HepG2 (cell line): Measurements from ENCODE around the gene SLC35B4. TPM values are rescaled to one million over a fixed set of nuclear protein-coding genes. Genes with fewer than 3 reads are reported as not detected.
A peak's percentile ranks its signal among the peaks of the same experiment; 100 is the strongest.

Source experiments
- CENPBD1 ChIP-seq: sonication (generic); formaldehyde crosslinking; IDR thresholded peaks from 2 replicates; pipeline ENCODE4 v1.8.0; 2022; ENCODE audit warnings: missing genetic modification reagents, low read depth, mild to moderate bottlenecking, borderline replicate concordance
- CHCHD3 ChIP-seq: sonication (generic); formaldehyde crosslinking; IDR thresholded peaks from 2 replicates; pipeline ENCODE4 v1.8.0; 2022; ENCODE audit warnings: mild to moderate bottlenecking, missing genetic modification reagents, moderate library complexity
- DNMT1 ChIP-seq: sonication (generic); formaldehyde crosslinking; IDR thresholded peaks from 2 replicates; pipeline ENCODE4 v1.5.1; 2020; ENCODE audit warnings: mild to moderate bottlenecking, missing genetic modification reagents
- E2F5 ChIP-seq: sonication (generic); formaldehyde crosslinking; conservative IDR thresholded peaks from 2 replicates; pipeline ENCODE4 v1.4.0; 2020; ENCODE audit warnings: missing genetic modification reagents
- FLYWCH1 ChIP-seq: sonication (generic); formaldehyde crosslinking; IDR thresholded peaks from 2 replicates; pipeline ENCODE4 v1.8.1; 2023; ENCODE audit warnings: mild to moderate bottlenecking, missing genetic modification reagents
- FOXA1 ChIP-seq, 2 experiments: fragments of 450-650 bp in 1 of 2; sonication (generic) in 1 of 2; formaldehyde crosslinking in 1 of 2; IDR thresholded peaks; 2 replicates each; pipeline versions ENCODE4 v1.4.0 to v1.6.1; 2016 to 2020; ENCODE audit warnings: missing genetic modification reagents in 1 of 2
- JUN ChIP-seq: sonication (generic); formaldehyde crosslinking; IDR thresholded peaks from 2 replicates; pipeline ENCODE4 v1.4.0; 2020; ENCODE audit warnings: mild to moderate bottlenecking, missing genetic modification reagents
- KAT7 ChIP-seq: IDR thresholded peaks from 2 replicates; pipeline ENCODE4 v1.6.1; 2018; ENCODE audit warnings: borderline replicate concordance, missing compliant biosample characterization
- MAZ ChIP-seq, 2 experiments: sonication (generic) in 1 of 2; formaldehyde crosslinking in 1 of 2; IDR thresholded peaks; 2 replicates each; pipeline versions ENCODE4 v1.5.0 to v1.6.1; 2012 to 2020; ENCODE audit warnings: low read depth in 2 of 2, mild to moderate bottlenecking in 2 of 2, borderline replicate concordance in 1 of 2, improper control_type of control experiment in 1 of 2, low read length in 1 of 2, missing genetic modification reagents in 1 of 2, moderate library complexity in 1 of 2
- MIER2 ChIP-seq: IDR thresholded peaks from 2 replicates; pipeline ENCODE4 v1.6.1; 2016; ENCODE audit warnings: missing biosample characterization, missing genetic modification reagents
- NFKBIZ ChIP-seq: IDR thresholded peaks from 2 replicates; pipeline ENCODE4 v1.6.1; 2018; ENCODE audit warnings: missing genetic modification reagents, missing compliant biosample characterization
- PBX3 ChIP-seq: sonication (generic); formaldehyde crosslinking; IDR thresholded peaks from 2 replicates; pipeline ENCODE4 v1.8.1; 2023; ENCODE audit warnings: missing genetic modification reagents, inconsistent platforms, borderline replicate concordance
- SMARCC2 ChIP-seq: fragments of 450-650 bp; IDR thresholded peaks from 2 replicates; pipeline ENCODE4 v1.6.1; 2017; ENCODE audit warnings: antibody characterized with exemption, mild to moderate bottlenecking
- SOX13 ChIP-seq, 3 experiments: fragments of 450-650 bp in 1 of 3; sonication (generic) in 1 of 3; formaldehyde crosslinking in 1 of 3; IDR thresholded peaks in 2 of 3; conservative IDR thresholded peaks in 1 of 3; 2 replicates each; pipeline versions ENCODE4 v1.5.0 to v1.6.1; 2016 to 2020; ENCODE audit warnings: antibody characterized with exemption in 1 of 3, mild to moderate bottlenecking in 1 of 3, missing compliant biosample characterization in 1 of 3, missing genetic modification reagents in 1 of 3, moderate library complexity in 1 of 3
- SRF ChIP-seq: IDR thresholded peaks from 2 replicates; pipeline ENCODE4 v1.6.1; 2011; ENCODE audit warnings: mild to moderate bottlenecking, low read depth, low read length, moderate library complexity
- THAP11 ChIP-seq: IDR thresholded peaks from 2 replicates; pipeline ENCODE4 v1.6.1; 2016; ENCODE audit warnings: missing biosample characterization, missing genetic modification reagents
- TMF1 ChIP-seq: sonication (generic); formaldehyde crosslinking; IDR thresholded peaks from 2 replicates; pipeline ENCODE4 v1.8.1; 2022; ENCODE audit warnings: low read depth, missing genetic modification reagents
- ZBTB25 ChIP-seq: IDR thresholded peaks from 2 replicates; pipeline ENCODE4 v1.6.1; 2018; ENCODE audit warnings: missing genetic modification reagents
- ZNF225 ChIP-seq: sonication (generic); formaldehyde crosslinking; IDR thresholded peaks from 2 replicates; pipeline ENCODE4 v1.4.0; 2020; ENCODE audit warnings: mild to moderate bottlenecking, missing genetic modification reagents
- ZNF274 ChIP-seq: sonication (generic); formaldehyde crosslinking; IDR thresholded peaks from 2 replicates; pipeline ENCODE4 v1.5.1; 2020; ENCODE audit warnings: mild to moderate bottlenecking, missing genetic modification reagents
- ZNF292 ChIP-seq: sonication (generic); formaldehyde crosslinking; IDR thresholded peaks from 2 replicates; pipeline ENCODE4 v1.8.1; 2022; ENCODE audit warnings: mild to moderate bottlenecking, low read depth, missing genetic modification reagents, borderline replicate concordance
- ZNF580 ChIP-seq: IDR thresholded peaks from 2 replicates; pipeline ENCODE4 v1.6.1; 2016; ENCODE audit warnings: low read depth, borderline replicate concordance
- ZNF672 ChIP-seq: sonication (generic); formaldehyde crosslinking; IDR thresholded peaks from 2 replicates; pipeline ENCODE4 v1.8.1; 2022; ENCODE audit warnings: missing genetic modification reagents
- ZNF720 ChIP-seq: sonication (generic); formaldehyde crosslinking; IDR thresholded peaks from 2 replicates; pipeline ENCODE4 v1.4.0; 2020; ENCODE audit warnings: missing genetic modification reagents
- ZNF879 ChIP-seq: sonication (generic); formaldehyde crosslinking; IDR thresholded peaks from 2 replicates; pipeline ENCODE4 v1.8.1; 2023; ENCODE audit warnings: missing genetic modification reagents
- polyA plus RNA-seq, 8 experiments: library from polyadenylated mRNA; depleted of rRNA in 3 of 8; stranded (reverse) in 7 of 8; unstranded in 1 of 8; fragments of >200 nt; fragmentation: Illumina TruSeq in 4 of 8; extraction: Trizol in 4 of 8; gene quantifications; 2 replicates each; pipeline versions ENCODE4 v1.2.1 to v1.2.3, GENCODE V29; 2011 to 2016; ENCODE audit warnings: low read depth in 4 of 8, missing spikeins in 1 of 8, mixed read lengths in 1 of 8; ENCODE audit not compliant: insufficient read depth in 1 of 8
- total RNA-seq, 5 experiments: library from RNA; depleted of rRNA; stranded (reverse); fragments of >200 nt; fragmentation: Illumina TruSeq; extraction: Trizol; gene quantifications; 2 replicates each; pipeline ENCODE4 v1.2.3, GENCODE V29; 2016; ENCODE audit warnings: low read depth in 1 of 5

SLC35B4 gene
- total and polyA plus RNA-seq, 2 of the 13 experiments (the other 11 are each of a cell fraction or from before 2014, with no cell fraction given): 17.1 to 17.8 TPM

GRCh38 chr7:134316539-134317344 lies at the start of gene SLC35B4 (continued):
- no peak for TF ChIP-seq SOX13 (IDR thresholded peaks at IDR 0.05)
- peak in 1 of 2 experiments; percentile 55; a peak in 2 of 4 replicates for TF ChIP-seq SOX13 (CRISPR knock-in tag; conservative IDR thresholded peaks at IDR 0.05 in 1 of 2, IDR thresholded peaks at IDR 0.05 in 1 of 2)
- no peak for TF ChIP-seq FLYWCH1 (CRISPR knock-in tag)
- no peak for TF ChIP-seq CENPBD1 (CRISPR knock-in tag)
- no peak for TF ChIP-seq ZNF672 (CRISPR knock-in tag)
- no peak; the same call in 1 of the 2 replicates for TF ChIP-seq KAT7 (CRISPR knock-in tag)
- TF ChIP-seq DNMT1 (CRISPR knock-in tag): peak; percentile 58; the same call in 1 of the 2 replicates
- TF ChIP-seq SRF: no peak
- peak; percentile 89; the same call in 1 of the 2 replicates for TF ChIP-seq ZNF274 (CRISPR knock-in tag)
- TF ChIP-seq ZNF292 (CRISPR knock-in tag): peak; percentile 84
- peak; percentile 82; the same call in 1 of the 2 replicates for TF ChIP-seq ZNF580 (CRISPR knock-in tag)
- TF ChIP-seq PBX3 (CRISPR knock-in tag): no peak
- TF ChIP-seq ZNF225 (CRISPR knock-in tag): peak; percentile 37; the same call in 1 of the 2 replicates
- no peak; the same call in 1 of the 2 replicates for TF ChIP-seq MIER2 (CRISPR knock-in tag)
- peak; percentile 35; the same call in 1 of the 2 replicates for TF ChIP-seq NFKBIZ (CRISPR knock-in tag)
- TF ChIP-seq ZNF879 (CRISPR knock-in tag): peak; percentile 67; the same call in 1 of the 2 replicates
- TF ChIP-seq JUN (CRISPR knock-in tag): no peak
- no peak for TF ChIP-seq TMF1
- no peak for TF ChIP-seq ZBTB25 (CRISPR knock-in tag)
- TF ChIP-seq SMARCC2: no peak
- TF ChIP-seq E2F5 (CRISPR knock-in tag): no peak; the same call in 1 of the 2 replicates
- no peak for TF ChIP-seq CHCHD3
- TF ChIP-seq ZNF720 (CRISPR knock-in tag): no peak
- peak; percentile 99 for TF ChIP-seq THAP11 (CRISPR knock-in tag)
- no peak for TF ChIP-seq FOXA1 (IDR thresholded peaks at IDR 0.05)
- peak; percentile 24; the same call in 1 of the 2 replicates for TF ChIP-seq FOXA1 (CRISPR knock-in tag; IDR thresholded peaks at IDR 0.05)
- TF ChIP-seq MAZ (IDR thresholded peaks at IDR 0.05; ENCODE audit: borderline replicate concordance, low read depth, low read length): peak; percentile 51; the same call in 1 of the 2 replicates
- peak; percentile 58; the same call in 1 of the 2 replicates for TF ChIP-seq MAZ (CRISPR knock-in tag; IDR thresholded peaks at IDR 0.05; ENCODE audit: low read depth)
